K562 (cell line): ENCODE measurements around the gene KNOP1. TPM values are rescaled to one million over a fixed set of nuclear protein-coding genes. Genes with fewer than 3 reads are reported as not detected.

Experiments
- ATAC-seq: fragments of 200-7000 bp; cut with Tn5 transposase; 3 replicates; pipeline ENCODE4 v1.9.1; 2020; ENCODE audit warnings: moderate library complexity
- BruUV-seq: library from RNA; stranded (reverse); fragments of 400-500 nt; replicated peaks from 2 replicates; lab custom pipeline; 2021; lab: Mats Ljungman, UMichigan
- CTCF ChIA-PET: fragments of 300-600 bp; formaldehyde crosslinking; extraction: SDS; loops from one replicate; lab custom pipeline; 2021; ENCODE audit warnings: low intra/inter-chr PET ratio; lab: Yijun Ruan, JAX
- POLR2A ChIA-PET: fragments of 300-600, 350-650 bp; sonication (Branson Sonifier 250); formaldehyde crosslinking; extraction: SDS; loops from one replicate; lab custom pipeline; 2021; ENCODE audit warnings: antibody characterized with exemption, inconsistent platforms; lab: Yijun Ruan, JAX
- DNase-seq, 4 experiments: peaks; one replicate each; pipeline versions ENCODE4 v3.0.0 to v3.0.0-alpha.2; 2011 to 2018; ENCODE audit warnings: low spot score in 3 of 4, mixed read lengths in 3 of 4; ENCODE audit errors: extremely low read depth in 1 of 4
- FAIRE-seq: peaks from 2 replicates; lab custom pipeline; 2011; peaks lifted over from hg19 to GRCh38; lab: Jason Lieb, UNC
- H2AFZ ChIP-seq: 2 replicates; pipeline ENCODE4 v1.6.0; 2011; ENCODE audit warnings: low read depth, low read length, control low read depth, inconsistent platforms
- H3K27ac ChIP-seq: fragments of 200-600 bp; 3 replicates; pipeline ENCODE4 v1.8.0; 2011; ENCODE audit warnings: low read depth, mild to moderate bottlenecking, control low read depth, inconsistent platforms, low read length, moderate library complexity, mixed read lengths; ENCODE audit errors: extremely low read depth
- H3K27me3 ChIP-seq, 2 experiments: fragments of 300-600 bp in 1 of 2; 2 replicates in 1 of 2; 3 replicates in 1 of 2; pipeline versions ENCODE4 v1.6.0 to v1.8.0; 2011; ENCODE audit warnings: inconsistent platforms in 2 of 2, low read length in 2 of 2, mild to moderate bottlenecking in 1 of 2, mixed read lengths in 1 of 2, moderate library complexity in 1 of 2; ENCODE audit not compliant: control insufficient read depth in 2 of 2, insufficient read depth in 2 of 2
- H3K36me3 ChIP-seq: fragments of 300-600 bp; 3 replicates; pipeline ENCODE4 v1.8.0; 2011; ENCODE audit warnings: mild to moderate bottlenecking, low read length, inconsistent platforms; ENCODE audit not compliant: control insufficient read depth, insufficient read depth
- H3K4me1 ChIP-seq, 2 experiments: fragments of 200-600 bp in 1 of 2; replicated peaks in 1 of 2; 2 replicates in 1 of 2; 3 replicates in 1 of 2; pipeline versions ENCODE4 v1.5.1 to v1.8.0; 2011; ENCODE audit warnings: inconsistent platforms in 2 of 2, low read length in 2 of 2, mild to moderate bottlenecking in 1 of 2, mixed read lengths in 1 of 2, moderate library complexity in 1 of 2; ENCODE audit not compliant: control insufficient read depth in 2 of 2, insufficient read depth in 2 of 2
- H3K4me2 ChIP-seq: 2 replicates; pipeline ENCODE4 v1.6.1; 2011; ENCODE audit warnings: low read length, control low read depth, inconsistent platforms, mixed read lengths; ENCODE audit not compliant: insufficient read depth
- H3K4me3 ChIP-seq: fragments of 200-600 bp; sonication (generic), shearing (Covaris generic); 2 replicates; pipeline ENCODE4 v1.5.1; 2016; ENCODE audit warnings: control low read depth, inconsistent platforms
- H3K79me2 ChIP-seq: fragments of 200-600 bp; 3 replicates; pipeline ENCODE4 v1.8.0; 2011; ENCODE audit warnings: low read length, inconsistent platforms; ENCODE audit not compliant: control insufficient read depth, insufficient read depth
- H3K9ac ChIP-seq, 2 experiments: 2 replicates each; pipeline versions ENCODE4 v1.6.0 to v1.6.1; 2011; ENCODE audit warnings: low read depth in 2 of 2, low read length in 2 of 2, control low read depth in 1 of 2, inconsistent platforms in 1 of 2, mild to moderate bottlenecking in 1 of 2, mixed read lengths in 1 of 2; ENCODE audit not compliant: insufficient read depth in 1 of 2
- H3K9me1 ChIP-seq: one replicate; pipeline ENCODE4 v1.6.0; 2011; ENCODE audit warnings: inconsistent platforms, mild to moderate bottlenecking, low read length, moderate library complexity; ENCODE audit not compliant: control insufficient read depth, insufficient read depth
- H3K9me3 ChIP-seq: replicated peaks from 2 replicates; pipeline ENCODE4 v1.5.1; 2011; ENCODE audit warnings: low read depth, low read length, inconsistent platforms; ENCODE audit not compliant: control insufficient read depth, insufficient read depth
- H4K20me1 ChIP-seq: replicated peaks from 2 replicates; pipeline ENCODE4 v1.6.1; 2011; ENCODE audit warnings: low read length, inconsistent platforms, mixed read lengths; ENCODE audit not compliant: control insufficient read depth, insufficient read depth
- BMI1 ChIP-seq: fragments of 150-350 bp; IDR thresholded peaks from 2 replicates; pipeline ENCODE4 v1.6.1; 2014; ENCODE audit warnings: low read length
- CBX8 ChIP-seq: fragments of 200-600 bp; sonication (generic); IDR thresholded peaks from 2 replicates; pipeline ENCODE4 v1.6.1; 2012; ENCODE audit warnings: borderline replicate concordance, mixed run types, low read depth, mild to moderate bottlenecking, moderate library complexity, mixed read lengths, low read length, control low read depth, inconsistent platforms; ENCODE audit not compliant: poor library complexity, severe bottlenecking; ENCODE audit errors: extremely low read depth
- FOXK2 ChIP-seq, 2 experiments: fragments of 450-650 bp; IDR thresholded peaks in 1 of 2; conservative IDR thresholded peaks in 1 of 2; 2 replicates each; pipeline ENCODE4 v1.6.1; 2016; ENCODE audit warnings: low read depth in 2 of 2, mild to moderate bottlenecking in 1 of 2
- FOXM1 ChIP-seq, 2 experiments: fragments of 450-650 bp in 1 of 2; sonication (generic) in 1 of 2; formaldehyde crosslinking in 1 of 2; IDR thresholded peaks; 2 replicates each; pipeline versions ENCODE4 v1.6.1 to v1.9.0; 2017 to 2022; ENCODE audit warnings: low read depth in 2 of 2, mild to moderate bottlenecking in 2 of 2, missing genetic modification reagents in 1 of 2, moderate library complexity in 1 of 2
- U2AF1 ChIP-seq: fragments of 200-400 bp; formaldehyde crosslinking; optimal IDR thresholded peaks from 2 replicates; pipeline ENCODE3; 2017; ENCODE audit warnings: mild to moderate bottlenecking, low read depth, low read length, moderate library complexity
- ZNF133 ChIP-seq: fragments of 250-450 bp; sonication (Bioruptor Pico); IDR thresholded peaks from 2 replicates; pipeline ENCODE4 v1.4.0; 2020; ENCODE audit warnings: mild to moderate bottlenecking
- ZNF146 ChIP-seq: IDR thresholded peaks from one replicate; pipeline ENCODE4 v1.6.1; 2018; ENCODE audit warnings: missing compliant biosample characterization; ENCODE audit not compliant: unreplicated experiment
- ZNF24 ChIP-seq: fragments of 450-650 bp; IDR thresholded peaks from 2 replicates; pipeline ENCODE4 v1.6.1; 2016
- WGBS: fragments of 100-300 bp; shearing (Covaris generic); methylation state at CpG from one replicate; pipeline ENCODE4 v1.1.6; 2016; ENCODE audit warnings: low coverage, mixed read lengths; ENCODE audit not compliant: insufficient coverage; ENCODE audit errors: missing lambda C conversion rate; 5-methylcytosine and 5-hydroxymethylcytosine counted together
- in situ Hi-C: fragments of 300-500 bp; cut with MboI; formaldehyde crosslinking; loops from 4 replicates; pipeline ENCODE4 v1.15.0; 2018; ENCODE audit warnings: inconsistent platforms, mixed read lengths
- intact Hi-C: fragments of 100-400 bp; cut with micrococcal nuclease; formaldehyde crosslinking; loops from 2 replicates; pipeline ENCODE4 v1.14.2; 2022
- polyA plus RNA-seq, 8 experiments: library from polyadenylated mRNA; depleted of rRNA in 4 of 8; stranded (reverse) in 5 of 8; unstranded in 3 of 8; fragments of >200 nt; fragmentation: Nextera tagmentation in 2 of 8; fragmentation: Illumina TruSeq in 1 of 8; extraction: Ambion mirVana in 2 of 8; extraction: Trizol in 1 of 8; gene quantifications; 2 replicates each; pipeline versions ENCODE4 v1.2.1 to v1.2.3, GENCODE V29; 2011 to 2014; ENCODE audit warnings: inconsistent platforms in 1 of 8, missing spikeins in 1 of 8
- total RNA-seq, 7 experiments: library from RNA; depleted of rRNA in 6 of 7; stranded (reverse); fragments of >200 nt in 6 of 7; fragmentation: Illumina TruSeq in 2 of 7; extraction: Trizol in 2 of 7; gene quantifications; 2 replicates each; pipeline versions ENCODE4 v1.2.1 to v1.2.3, GENCODE V29; 2011 to 2021; ENCODE audit warnings: low replicate concordance in 1 of 7

The KNOP1 gene
- total and polyA plus RNA-seq, 9 of the 15 experiments (the other 6 are each of a cell fraction or from before 2014, with no cell fraction given), result 22.4 to 57.6 (median 39.3) TPM

DNA sequence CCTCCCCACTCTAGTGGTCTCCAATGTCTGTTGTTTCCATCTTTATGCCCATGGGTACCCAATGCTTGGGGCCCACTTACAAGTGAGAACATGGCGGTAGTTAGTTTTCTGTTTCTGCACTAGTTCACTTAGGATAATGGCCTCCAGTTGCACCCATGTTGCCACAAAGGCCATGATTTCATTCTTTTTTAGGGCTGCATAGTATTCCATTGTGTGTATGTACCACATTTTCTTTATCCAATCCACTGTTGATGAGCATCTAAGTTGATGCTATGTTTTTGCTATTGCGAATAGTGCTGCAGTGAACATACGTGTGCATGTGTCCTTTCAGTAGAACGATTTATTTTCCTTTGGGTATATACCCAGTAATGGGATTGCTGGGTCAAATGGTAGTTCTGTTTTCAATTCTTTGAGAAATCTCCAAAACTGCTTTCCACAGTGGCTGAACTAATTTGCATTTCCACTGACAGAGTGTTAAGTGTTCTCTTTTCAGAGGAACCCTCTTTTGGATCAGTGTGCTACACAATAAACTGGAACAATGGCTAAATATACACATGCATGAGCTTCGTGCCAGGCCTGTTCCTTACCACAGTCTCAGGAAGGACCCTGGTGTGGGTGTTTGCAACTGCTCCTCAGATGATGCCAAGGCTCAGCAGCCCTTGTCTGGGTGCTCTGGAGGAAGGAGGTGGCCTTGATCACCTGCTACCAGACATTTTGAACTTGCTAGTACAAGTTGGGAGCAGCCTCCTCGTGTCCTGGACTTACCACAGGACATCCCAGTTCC lies 34.4 kb downstream of the KNOP1 start:
- no peak overlapping the region for H3K9ac ChIP-seq
- H3K79me2 ChIP-seq, result no peaks in the 10 kb centered on the region
- ChIA-PET POLR2A (no interaction called here), CTCF (no interaction called here)
- H3K9me3 ChIP-seq, result no peaks in the 10 kb centered on the region
- no peaks in the 10 kb centered on the region; a peak in 1 of 5 replicates for H3K27me3 ChIP-seq
- H3K9me1 ChIP-seq, result no peaks in the 10 kb centered on the region
- DNase-seq (no peak), ATAC-seq (no peak), FAIRE-seq (no peak)
- intact Hi-C loops (no loop called here), in situ Hi-C loops (no loop called here)
- 52% methylated on average over 6 of the region's 6 CpGs for WGBS
- no peak overlapping the region for H2AFZ ChIP-seq
- peak; percentile 85 for TF ChIP-seq ZNF146 (CRISPR knock-in tag)
- TF ChIP-seq CBX8, result no peak
- H3K4me1 ChIP-seq, result no peaks in the 10 kb centered on the region
- H3K4me3 ChIP-seq, result no peak overlapping the region
- no peak overlapping the region for H3K27ac ChIP-seq
- peaks cover 4% of the 10 kb centered on the region; the same call in 2 of the 3 replicates for H3K36me3 ChIP-seq
- no peak overlapping the region for H3K4me2 ChIP-seq
- BruUV-seq, result no TSS peak
- 0 out of 2 replicates have a peak, but pooled peaks cover 3% of the 10 kb centered on the region for H4K20me1 ChIP-seq

DNA sequence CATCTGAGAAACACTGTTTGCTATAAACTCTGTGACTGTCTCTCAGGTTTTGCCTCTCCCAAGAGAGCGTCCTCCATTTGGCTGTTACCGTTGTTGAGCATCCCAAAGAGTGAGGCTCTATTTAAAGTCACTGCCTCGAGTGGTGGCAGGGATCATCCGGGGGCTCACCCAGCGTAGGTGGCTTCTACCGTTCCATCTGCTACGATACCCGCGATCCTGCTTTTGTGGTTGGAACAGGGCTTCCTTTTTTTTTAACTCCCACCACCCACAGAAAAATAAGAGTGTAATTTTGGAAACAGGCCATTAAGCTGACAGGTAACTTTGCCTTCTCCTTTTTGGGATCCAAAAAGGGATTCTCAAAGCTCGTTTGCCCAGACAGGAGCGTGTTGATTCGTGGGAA lies 36.4 kb downstream of the KNOP1 start:
- Histone ChIP-seq H3K27me3 (no peaks in the 10 kb centered on the region; a peak in 1 of 5 replicates), H3K4me1 (no peaks in the 10 kb centered on the region), H3K4me3 (no peak overlapping the region), H3K9me3 (no peaks in the 10 kb centered on the region)
- DNase-seq (no peak), FAIRE-seq (no peak)
- in situ Hi-C loops, result no loop called here
- CTCF ChIA-PET, result no interaction called here
- TF ChIP-seq ZNF24 (no peak), U2AF1 (no peak), ZNF133 (no peak), FOXK2 (conservative IDR thresholded peaks at IDR 0.05 in 1 of 2, IDR thresholded peaks at IDR 0.05 in 1 of 2; ENCODE audit: low read depth in 2 of 2) (no peak), FOXM1 (IDR thresholded peaks at IDR 0.05; ENCODE audit: low read depth) (no peak), FOXM1 (CRISPR knock-in tag; IDR thresholded peaks at IDR 0.05; ENCODE audit: low read depth) (no peak), BMI1 (no peak)
- TF ChIP-seq, all 486 proteins: peak for 0
- no peaks in the 10 kb centered on the region for H3K79me2 ChIP-seq
- intact Hi-C loops, result no loop called here
- no peak overlapping the region for H3K9ac ChIP-seq
- 63% methylated on average over 12 of the region's 12 CpGs for WGBS
- no peak overlapping the region for H3K4me2 ChIP-seq
- H4K20me1 ChIP-seq, result 0 out of 2 replicates have a peak, but pooled peaks cover 3% of the 10 kb centered on the region
- no peak overlapping the region for H2AFZ ChIP-seq
- ATAC-seq, result no peak
- peaks cover 4% of the 10 kb centered on the region; the same call in 2 of the 3 replicates for H3K36me3 ChIP-seq
- H3K27ac ChIP-seq, result no peak overlapping the region
- no peaks in the 10 kb centered on the region for H3K9me1 ChIP-seq
- no TSS peak for BruUV-seq
- POLR2A ChIA-PET, result interaction anchor here (0.6 to 0.8 kb wide), 2 partner anchors 11 to 162 kb away, joined by 3 read pairs; no protein-coding TSS in a partner anchor
